ENCODE data around the gene UBE2D3. TPM values are rescaled to one million over a fixed set of nuclear protein-coding genes. Genes with fewer than 3 reads are reported as not detected.

Gene UBE2D3
- total RNA-seq = 307 and 316 TPM in 2 replicates
- long read RNA-seq, full-length matches to known transcripts = 742 of 891 reads
- long read RNA-seq, partial matches to known transcripts = 102 of 891 reads
- long read RNA-seq, other reads (novel, unspliced or antisense) = 47 of 891 reads

DNA sequence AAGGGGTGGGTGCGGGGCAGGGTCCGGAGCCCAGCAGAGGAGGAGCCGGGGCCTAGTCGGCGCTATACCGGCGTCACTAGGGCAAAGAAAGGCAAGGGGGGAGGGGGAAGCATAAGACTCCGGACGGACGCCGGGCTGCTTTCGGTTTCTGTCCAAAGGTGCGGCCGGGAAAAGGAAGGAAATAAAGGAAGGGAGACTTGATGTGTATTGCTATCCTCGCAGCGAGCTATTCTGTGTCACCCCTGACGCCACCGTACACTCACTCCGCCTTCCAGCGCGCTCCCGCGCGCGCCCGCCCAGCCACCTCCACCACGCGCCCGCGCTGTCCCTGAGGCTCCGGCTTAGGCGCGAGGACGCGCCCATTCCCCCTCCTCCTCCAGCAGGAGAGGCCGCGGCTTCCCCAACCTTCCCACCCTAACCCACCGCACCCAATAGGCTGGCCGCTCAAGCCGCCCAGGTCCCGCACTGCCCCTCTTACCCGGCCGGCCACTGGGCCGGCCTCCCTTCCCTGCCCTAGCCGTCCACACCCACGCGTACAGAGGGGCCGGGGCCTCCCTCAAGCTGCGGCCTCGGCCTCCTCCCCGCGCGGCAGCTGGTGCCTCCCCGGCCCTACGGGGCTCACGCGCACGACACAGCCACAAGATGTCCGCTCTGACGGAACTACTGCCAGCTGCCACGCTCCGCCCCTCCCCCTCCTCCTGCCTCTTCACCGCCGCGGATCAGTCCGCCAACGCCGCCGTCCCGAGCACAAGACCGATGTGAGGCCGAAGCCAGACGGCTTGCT lies at the start of gene UBE2D3:
UBE2D3 (minus strand) TSS at position 662 of the 784 bp plus-strand sequence. CDS start 1,043 bp downstream, outside the sequence.
- TF ChIP-seq CTCF (IDR thresholded peaks at IDR 0.05; ENCODE audit: unreplicated experiment) = no peak
- Mint-ChIP-seq H3K27ac (no peak within 1 kb of the TSS), H3K27me3 (no peaks in the 10 kb centered on the region), H3K4me3 (ENCODE audit: low read depth) (no peak within 1 kb of the TSS), H3K4me1 (ENCODE audit: low read depth) (peaks cover 27% of the 10 kb centered on the region), H3K9me3 (ENCODE audit: low read depth) (no peaks in the 10 kb centered on the region), H3K36me3 (ENCODE audit: insufficient read depth) (peaks cover 7% of the 10 kb centered on the region)
- DNase-seq (ENCODE audit: low spot score, unreplicated experiment) = peak; percentile 91

GRCh38 chr4:102871772-102872171 lies 44.4 kb upstream of the UBE2D3 start:
- Mint-ChIP-seq H3K4me3 (ENCODE audit: low read depth) (peak overlapping the region; percentile 19), H3K9me3 (ENCODE audit: low read depth) (peaks cover 8% of the 10 kb centered on the region), H3K4me1 (ENCODE audit: low read depth) (peaks cover 17% of the 10 kb centered on the region), H3K36me3 (ENCODE audit: insufficient read depth) (peaks cover 37% of the 10 kb centered on the region), H3K27me3 (no peaks in the 10 kb centered on the region), H3K27ac (no peak overlapping the region)
- no peak for DNase-seq (ENCODE audit: low spot score, unreplicated experiment)
- TF ChIP-seq CTCF (IDR thresholded peaks at IDR 0.05; ENCODE audit: unreplicated experiment) = no peak

GRCh38 chr4:102869569-102870197 lies 42.3 kb upstream of the UBE2D3 start:
- DNase-seq (ENCODE audit: low spot score, unreplicated experiment) = no peak
- peaks cover 17% of the 10 kb centered on the region for H3K36me3 Mint-ChIP-seq (ENCODE audit: insufficient read depth)
- peaks cover 17% of the 10 kb centered on the region for H3K4me1 Mint-ChIP-seq (ENCODE audit: low read depth)
- H3K9me3 Mint-ChIP-seq (ENCODE audit: low read depth) = no peaks in the 10 kb centered on the region
- peak overlapping the region; percentile 97 for H3K27ac Mint-ChIP-seq
- no peaks in the 10 kb centered on the region for H3K27me3 Mint-ChIP-seq
- peak overlapping the region; percentile 87 for H3K4me3 Mint-ChIP-seq (ENCODE audit: low read depth)
- no peak for TF ChIP-seq CTCF (IDR thresholded peaks at IDR 0.05; ENCODE audit: unreplicated experiment)

DNA sequence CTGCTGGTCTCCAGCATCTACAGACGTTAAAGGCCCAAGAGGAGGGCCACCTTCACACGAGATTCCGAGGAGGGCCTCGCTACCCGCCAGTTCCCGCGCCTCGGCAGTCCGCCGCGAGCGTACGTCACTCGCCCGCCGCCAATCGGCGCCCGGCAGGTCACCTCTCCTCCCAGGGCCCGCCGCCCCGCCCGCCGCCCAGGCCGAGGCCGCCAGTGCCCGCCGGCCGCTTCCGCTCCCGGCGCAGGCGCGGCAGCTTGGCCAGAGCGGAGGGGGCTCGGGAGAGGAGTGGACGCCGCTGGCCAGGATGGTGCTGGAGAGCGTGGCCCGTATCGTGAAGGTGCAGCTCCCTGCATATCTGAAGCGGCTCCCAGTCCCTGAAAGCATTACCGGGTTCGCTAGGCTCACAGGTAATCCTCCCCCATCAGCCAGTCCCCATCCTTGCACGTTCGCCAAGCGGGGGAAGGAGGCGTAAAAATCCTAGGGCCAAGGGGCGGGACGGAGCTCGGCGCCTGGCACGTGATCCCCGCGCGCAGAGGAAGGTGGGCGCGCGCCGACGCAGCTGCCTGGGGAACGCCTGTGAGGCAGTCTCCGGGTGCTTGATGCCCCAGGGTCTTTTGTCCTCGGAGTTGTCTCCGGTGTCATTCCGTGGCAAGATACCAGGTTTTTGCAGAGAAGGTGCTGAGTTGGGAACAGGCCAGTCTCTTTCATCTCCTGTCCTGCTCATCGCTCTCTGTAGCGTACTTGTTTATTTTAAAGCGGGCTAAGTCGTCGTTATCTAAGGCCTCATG lies 41.6 kb upstream of the UBE2D3 start, which contains the start of gene CISD2:
CISD2 (plus strand) TSS at position 212 of the 788 bp plus-strand sequence; CDS start at position 305, 93 bp downstream.
- H3K27me3 Mint-ChIP-seq = no peaks in the 10 kb centered on the region
- DNase-seq (ENCODE audit: low spot score, unreplicated experiment) = peak; percentile 87
- peaks cover 17% of the 10 kb centered on the region for H3K4me1 Mint-ChIP-seq (ENCODE audit: low read depth)
- H3K9me3 Mint-ChIP-seq (ENCODE audit: low read depth) = no peaks in the 10 kb centered on the region
- peak; percentile 7 for TF ChIP-seq CTCF (IDR thresholded peaks at IDR 0.05; ENCODE audit: unreplicated experiment)
- peak within 1 kb of the TSS; percentile 99 for H3K27ac Mint-ChIP-seq
- H3K36me3 Mint-ChIP-seq (ENCODE audit: insufficient read depth) = peaks cover 13% of the 10 kb centered on the region
- peak within 1 kb of the TSS; percentile 87 for H3K4me3 Mint-ChIP-seq (ENCODE audit: low read depth)

Measured in progenitor cell of endocrine pancreas (in vitro differentiated cells).